Vagina (tissue), 2 donors: ENCODE data around the gene FAM120C.

ENCODE experiments used
- CTCF ChIP-seq, 3 experiments: fragments of 450-650 bp in 2 of 3; fragments of 200-600 bp in 1 of 3; sonication (generic) in 1 of 3; IDR thresholded peaks; one replicate each; pipeline ENCODE4 v1.5.1; 2017 to 2019; ENCODE audit warnings: antibody characterized with exemption in 3 of 3, mild to moderate bottlenecking in 2 of 3, moderate library complexity in 2 of 3
- POLR2A ChIP-seq, 2 donors: fragments of 450-650 bp; IDR thresholded peaks; one replicate each; pipeline ENCODE4 v1.6.1; 2017; ENCODE audit warnings: antibody characterized with exemption in 2 of 2, mild to moderate bottlenecking in 2 of 2, moderate library complexity in 2 of 2

DNA sequence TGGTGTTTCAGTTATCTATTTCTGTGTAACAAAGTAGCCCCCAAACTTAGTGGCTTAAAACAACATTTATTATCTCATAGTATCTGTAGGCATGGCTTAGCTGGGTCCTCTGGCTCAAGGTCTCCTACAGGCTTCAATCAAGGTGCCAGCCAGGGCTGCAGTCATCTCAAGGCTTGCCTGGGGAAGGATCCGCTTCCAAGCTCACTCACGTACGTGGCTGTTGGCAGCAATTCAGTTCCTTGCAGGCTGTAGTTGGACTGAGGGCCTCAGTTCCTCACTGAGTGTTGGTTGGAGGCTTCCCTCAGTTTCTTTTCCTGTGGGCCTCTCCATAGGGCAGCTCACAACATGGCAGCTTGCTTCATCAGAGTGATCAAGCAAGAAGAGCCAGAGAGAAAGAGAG is 9.3 kb downstream of the FAM120C start:
- TF ChIP-seq CTCF (IDR thresholded peaks at IDR 0.05), result no peak
- no peak for TF ChIP-seq POLR2A (IDR thresholded peaks at IDR 0.05)
